Tracheal epithelial cell (primary cell): ENCODE data around the gene PHF8. TPM values are rescaled to one million over a fixed set of nuclear protein-coding genes. Genes with fewer than 3 reads are reported as not detected.

ENCODE experiments used
- total RNA-seq: library from RNA; depleted of rRNA; stranded (reverse); fragments of >200 nt; gene quantifications from 2 replicates; pipeline ENCODE4 v1.2.1, GENCODE V29; 2014

PHF8 gene
- total RNA-seq = 9.6 and 12.8 TPM in 2 replicates

DNA sequence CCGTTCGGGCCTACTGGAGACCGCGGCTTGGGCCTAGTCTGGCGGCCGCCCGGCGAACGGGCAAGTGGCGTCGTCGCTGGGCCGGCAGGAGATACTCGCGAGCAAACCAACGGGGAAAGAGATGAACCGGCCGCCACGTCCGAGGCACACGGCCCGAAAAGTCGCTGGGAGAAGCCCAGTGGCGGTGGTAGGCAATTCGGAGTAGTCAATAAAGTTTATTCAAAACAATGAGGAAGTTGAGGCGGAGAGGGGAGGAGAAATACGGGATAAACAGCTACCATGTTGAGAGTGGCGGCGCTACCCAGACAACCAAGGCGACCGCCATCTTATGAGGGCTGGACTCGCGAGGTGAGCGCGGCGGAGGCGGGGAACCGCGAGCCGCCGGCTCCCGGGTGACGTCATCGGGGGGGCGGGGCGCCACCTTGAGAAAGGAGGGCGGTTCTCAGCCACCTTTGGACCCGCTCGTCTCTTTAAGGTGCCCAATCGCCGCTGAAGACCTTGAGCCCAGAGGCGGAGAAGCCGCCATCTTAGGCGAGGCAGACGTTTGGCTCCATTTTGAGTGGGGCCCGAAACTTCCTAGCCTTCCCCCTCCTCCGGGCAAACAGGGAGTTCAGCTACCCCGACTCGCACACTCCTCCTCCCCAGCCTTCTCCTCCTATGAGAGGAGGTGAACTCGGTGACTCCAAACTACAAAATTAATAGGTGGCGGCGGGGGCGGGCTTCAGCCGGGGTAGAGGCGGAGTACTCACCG lies at the start of gene PHF8:
Gene PHF8 (minus strand): TSS at position 348 of the 751 bp plus-strand sequence. CDS start 1,745 bp downstream, outside the sequence.

Other genes with a start within 250 kb of the PHF8 start
- gene FAM120C, start 138.8 kb upstream of the PHF8 start, total RNA-seq = 0.85 and 4.3 TPM in 2 replicates